Posterior vena cava (tissue), 2 donors: ENCODE data around the gene EPHB1. TPM values are rescaled to one million over a fixed set of nuclear protein-coding genes. Genes with fewer than 3 reads are reported as not detected.
"Not testable (repeated sequence)": the region's sequence is repeated elsewhere in the genome, so short reads cannot be mapped to it uniquely, and the experiment has no call there.

ENCODE experiments used
- DNase-seq: peaks from one replicate; pipeline ENCODE4 v3.0.0-alpha.2; 2020; ENCODE audit warnings: low spot score
- intact Hi-C, 2 donors: fragments of 100-400 bp; cut with DNase I; formaldehyde crosslinking; loops; one replicate each; pipeline versions ENCODE4 v1.14.1 to v1.14.2; 2022 to 2023
- total RNA-seq, 2 donors: library from RNA; stranded (reverse); fragmentation: NEBNext Ultra II Directional; extraction: Animal tissue kit (Norgen Biotek cat#: 25700); gene quantifications; one replicate each; pipeline ENCODE4 v1.2.1, GENCODE V29; 2021
- donor health status: DM: yes; HTN: yes; CAD: no.
- donor health status: DM: yes; HTN: yes; CAD: no.

EPHB1 gene
- total RNA-seq, 2 donors from 2014 or later, result 3.7 TPM

GRCh38 chr3:134965865-134966481 lies 170.9 kb downstream of the EPHB1 start:
- no peak for DNase-seq
- intact Hi-C loops, result no loop called here

GRCh38 chr3:134970895-134971294 lies 175.8 kb downstream of the EPHB1 start:
- intact Hi-C loops, result no loop called here
- DNase-seq, result no peak

GRCh38 chr3:134971306-134971705 lies 176.2 kb downstream of the EPHB1 start:
- intact Hi-C loops, result no loop called here

GRCh38 chr3:134971907-134972306 lies 176.8 kb downstream of the EPHB1 start:
- intact Hi-C loops, DNase-seq: not testable (repeated sequence)

More at GRCh38 chr3:134971306-134971705, 176.2 kb downstream of the EPHB1 start:
- no peak for DNase-seq

- DNase-seq, result no peak
- intact Hi-C loops, result no loop called here
These were observed 177.9 kb downstream of the EPHB1 start for GRCh38 chr3:134972836-134973455.

- no peak for DNase-seq
- intact Hi-C loops, result no loop called here
These were observed 179.6 kb downstream of the EPHB1 start for GRCh38 chr3:134974624-134975023.

- intact Hi-C loops, result no loop called here
- DNase-seq, result no peak
These were observed 181.9 kb downstream of the EPHB1 start for GRCh38 chr3:134976948-134977347.

GRCh38 chr3:134978658-134979057 lies 183.6 kb downstream of the EPHB1 start:
- no peak for DNase-seq
- intact Hi-C loops, result no loop called here

- no peak for DNase-seq
- intact Hi-C loops, result no loop called here
These were observed 191.0 kb downstream of the EPHB1 start for GRCh38 chr3:134985864-134986715.

GRCh38 chr3:134988666-134989065 lies 193.6 kb downstream of the EPHB1 start:
- no peak for DNase-seq
- intact Hi-C loops, result no loop called here

GRCh38 chr3:134991003-134991402 lies 195.9 kb downstream of the EPHB1 start:
- intact Hi-C loops, result no loop called here
- DNase-seq, result no peak

- intact Hi-C loops, result no loop called here
- DNase-seq, result no peak
These were observed 196.5 kb downstream of the EPHB1 start for GRCh38 chr3:134991472-134992010.

GRCh38 chr3:134992180-134992579 lies 197.1 kb downstream of the EPHB1 start:
- DNase-seq, result no peak
- intact Hi-C loops, result no loop called here

- intact Hi-C loops, result no loop called here
- DNase-seq, result no peak
These were observed 197.5 kb downstream of the EPHB1 start for GRCh38 chr3:134992586-134992985.

GRCh38 chr3:134993011-134993410 lies 198.0 kb downstream of the EPHB1 start:
- intact Hi-C loops, result no loop called here
- DNase-seq, result no peak

GRCh38 chr3:134998158-134998557 lies 203.1 kb downstream of the EPHB1 start:
- DNase-seq, result no peak

GRCh38 chr3:134998855-134999254 lies 203.8 kb downstream of the EPHB1 start:
- no peak for DNase-seq
- intact Hi-C loops, result no loop called here

More at GRCh38 chr3:134998158-134998557, 203.1 kb downstream of the EPHB1 start:
- intact Hi-C loops, result no loop called here

- intact Hi-C loops, result no loop called here
- DNase-seq, result no peak
These were observed 205.4 kb downstream of the EPHB1 start for GRCh38 chr3:135000465-135000864.

- intact Hi-C loops, DNase-seq: not testable (repeated sequence)
These were observed 210.6 kb downstream of the EPHB1 start for GRCh38 chr3:135005616-135006015.

- DNase-seq, result no peak
- intact Hi-C loops, result no loop called here
These were observed 212.5 kb downstream of the EPHB1 start for GRCh38 chr3:135007607-135008006.
